ENCODE data around the gene LRMDA. TPM values are rescaled to one million over a fixed set of nuclear protein-coding genes. Genes with fewer than 3 reads are reported as not detected.

LRMDA gene
- total and polyA plus RNA-seq, 2 of the 8 experiments (the other 6 are each of a cell fraction or from before 2014, with no cell fraction given) = 0.86 to 2.8 TPM

DNA sequence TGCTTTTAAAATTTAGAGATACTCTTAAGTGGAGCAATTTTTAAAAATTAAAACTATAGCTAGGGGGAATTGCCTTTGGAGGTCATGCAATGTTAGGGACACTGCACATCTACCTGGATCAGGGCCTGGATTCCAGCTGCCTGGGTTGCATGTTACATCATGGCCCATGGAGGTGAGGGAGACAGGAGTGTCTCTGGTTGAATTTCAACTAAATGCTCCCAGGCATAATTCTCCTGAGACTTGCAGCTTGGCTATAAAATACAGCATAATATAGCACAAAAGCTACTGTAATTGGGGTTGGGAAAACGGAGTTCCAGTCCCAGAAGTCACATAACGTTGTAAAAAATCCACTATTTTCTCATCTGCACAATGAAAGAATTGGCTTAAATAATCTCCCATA is 782.5 kb downstream of the LRMDA start:
- H3K36me3 ChIP-seq (ENCODE audit: control insufficient read depth in 2 of 4, insufficient read depth in 4 of 4, low read length in 3 of 4) = no peaks in the 10 kb centered on the region
- H4K5ac ChIP-seq (ENCODE audit: insufficient read length, low read depth, low read length) = no peak overlapping the region
- ChIA-PET CTCF (ENCODE audit: partially characterized antibody) (interaction anchor here (0.5 kb wide), 1 partner anchor 1506 kb away, joined by 3 read pairs; no protein-coding TSS in a partner anchor), POLR2A (ENCODE audit: partially characterized antibody) (no interaction called here)
- no peaks in the 10 kb centered on the region for H4K20me1 ChIP-seq (replicated peaks in 1 of 2; ENCODE audit: control insufficient read depth in 1 of 2, insufficient read depth in 2 of 2, low read length in 2 of 2)
- H2AK5ac ChIP-seq (ENCODE audit: low read depth, low read length) = no peak overlapping the region
- H3K9ac ChIP-seq (replicated peaks in 1 of 4; ENCODE audit: extremely low read depth in 1 of 4, low read depth in 3 of 4, low read length in 3 of 4) = no peak overlapping the region
- H3K4me2 ChIP-seq (ENCODE audit: insufficient read depth in 1 of 2, low read depth in 2 of 2, low read length in 2 of 2) = no peak overlapping the region
- no peak overlapping the region for H2BK120ac ChIP-seq (replicated peaks; ENCODE audit: low read depth, low read length)
- H3K27me3 ChIP-seq (replicated peaks in 1 of 4; ENCODE audit: control insufficient read depth in 3 of 4, extremely low read depth in 1 of 4, insufficient read depth in 3 of 4, low read length in 3 of 4) = no peaks in the 10 kb centered on the region; a peak in 1 of 7 replicates
- H2BK20ac ChIP-seq (ENCODE audit: low read length) = no peak overlapping the region
- no peaks in the 10 kb centered on the region for H3K9me3 ChIP-seq (ENCODE audit: insufficient read depth in 2 of 2, low read depth in 1 of 2, low read length in 1 of 2)
- no peak overlapping the region for H3K27ac ChIP-seq (ENCODE audit: low read depth, low read length)
- no peak overlapping the region for H3K18ac ChIP-seq (ENCODE audit: extremely low read depth, low read length)
- no peak overlapping the region for H4K91ac ChIP-seq (replicated peaks; ENCODE audit: insufficient read length, low read length)
- H2BK5ac ChIP-seq (ENCODE audit: low read depth, low read length) = no peak overlapping the region
- no peak overlapping the region for H3K56ac ChIP-seq (replicated peaks; ENCODE audit: insufficient read length, low read depth, low read length)
- no peak for FAIRE-seq
- H3K4ac ChIP-seq (replicated peaks; ENCODE audit: insufficient read length, low read depth, low read length) = no peak overlapping the region
- no peaks in the 10 kb centered on the region for H3K79me2 ChIP-seq (ENCODE audit: control insufficient read depth in 1 of 2, insufficient read depth in 2 of 2, low read length in 2 of 2)
- no peak overlapping the region for H3K14ac ChIP-seq (ENCODE audit: insufficient read length)
- H2BK12ac ChIP-seq (ENCODE audit: low read depth, low read length) = no peak overlapping the region
- no peaks in the 10 kb centered on the region for H3K79me1 ChIP-seq (ENCODE audit: low read depth, low read length)
- H4K8ac ChIP-seq (ENCODE audit: extremely low read depth, insufficient read depth, low read length) = no peak overlapping the region
- H3K4me3 ChIP-seq (ENCODE audit: extremely low read depth in 1 of 4, insufficient read depth in 2 of 4, low read depth in 3 of 4, low read length in 4 of 4) = no peak overlapping the region
- WGBS, 2 experiments (ENCODE audit: extremely low coverage in 1 of 2, insufficient coverage in 1 of 2, insufficient read length in 1 of 2, insufficient replicate concordance in 2 of 2, low coverage in 1 of 2, low lambda C conversion rate in 2 of 2, missing lambda C conversion rate in 1 of 2) = 89% methylated on average over 2 of the region's 2 CpGs; no CpG with 5 or more reads in 1 of the 2 experiments
- no peak for DNase-seq (ENCODE audit: low read depth in 1 of 2, low spot score in 2 of 2)
- peaks cover 0 to 3% (median under 1%) of the 10 kb centered on the region in 4 experiments; a peak in 3 of 7 replicates for H3K4me1 ChIP-seq (replicated peaks in 1 of 4; ENCODE audit: control insufficient read depth in 3 of 4, insufficient read depth in 4 of 4, low read length in 3 of 4)
- H2BK15ac ChIP-seq (ENCODE audit: low read length) = no peak overlapping the region
- no peak overlapping the region for H3K23ac ChIP-seq (ENCODE audit: insufficient read length)
- no peak overlapping the region for H2AFZ ChIP-seq (ENCODE audit: low read length)
- no peaks in the 10 kb centered on the region for H3K23me2 ChIP-seq (ENCODE audit: low read depth, low read length)
- TF ChIP-seq, protein P1, sequence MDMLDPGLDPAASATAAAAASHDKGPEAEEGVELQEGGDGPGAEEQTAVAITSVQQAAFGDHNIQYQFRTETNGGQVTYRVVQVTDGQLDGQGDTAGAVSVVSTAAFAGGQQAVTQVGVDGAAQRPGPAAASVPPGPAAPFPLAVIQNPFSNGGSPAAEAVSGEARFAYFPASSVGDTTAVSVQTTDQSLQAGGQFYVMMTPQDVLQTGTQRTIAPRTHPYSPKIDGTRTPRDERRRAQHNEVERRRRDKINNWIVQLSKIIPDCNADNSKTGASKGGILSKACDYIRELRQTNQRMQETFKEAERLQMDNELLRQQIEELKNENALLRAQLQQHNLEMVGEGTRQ (IDR thresholded peaks at IDR 0.05; ENCODE audit: low read length) = no peak
